Measurements from ENCODE around the gene MNAT1.
"Not testable (repeated sequence)": the region's sequence is repeated elsewhere in the genome, so short reads cannot be mapped to it uniquely, and the experiment has no call there.

Gene MNAT1

GRCh38 chr14:60738843-60739508, 4.4 kb downstream of the MNAT1 start:
- DNase-seq: no peak

DNA sequence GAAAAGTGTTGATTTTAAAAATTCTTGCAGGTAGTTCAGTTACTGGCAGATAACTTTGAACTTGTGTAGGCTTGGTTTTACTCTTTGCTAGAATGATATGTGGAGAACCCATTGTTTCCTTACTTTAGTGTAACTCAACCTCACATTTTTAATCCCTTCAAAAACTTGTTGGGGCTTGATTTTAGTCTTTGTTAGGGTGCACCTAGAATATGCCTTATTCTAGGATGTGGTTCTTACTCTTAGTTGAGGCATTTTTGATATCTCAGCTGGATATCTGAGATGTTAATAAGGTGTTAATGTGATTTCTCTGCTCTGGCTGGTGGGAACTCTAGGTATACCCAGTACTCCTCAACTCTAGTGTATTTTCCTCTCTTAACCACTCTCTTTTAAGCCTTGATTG, 10.0 kb downstream of the MNAT1 start:
- DNase-seq: no peak

DNA sequence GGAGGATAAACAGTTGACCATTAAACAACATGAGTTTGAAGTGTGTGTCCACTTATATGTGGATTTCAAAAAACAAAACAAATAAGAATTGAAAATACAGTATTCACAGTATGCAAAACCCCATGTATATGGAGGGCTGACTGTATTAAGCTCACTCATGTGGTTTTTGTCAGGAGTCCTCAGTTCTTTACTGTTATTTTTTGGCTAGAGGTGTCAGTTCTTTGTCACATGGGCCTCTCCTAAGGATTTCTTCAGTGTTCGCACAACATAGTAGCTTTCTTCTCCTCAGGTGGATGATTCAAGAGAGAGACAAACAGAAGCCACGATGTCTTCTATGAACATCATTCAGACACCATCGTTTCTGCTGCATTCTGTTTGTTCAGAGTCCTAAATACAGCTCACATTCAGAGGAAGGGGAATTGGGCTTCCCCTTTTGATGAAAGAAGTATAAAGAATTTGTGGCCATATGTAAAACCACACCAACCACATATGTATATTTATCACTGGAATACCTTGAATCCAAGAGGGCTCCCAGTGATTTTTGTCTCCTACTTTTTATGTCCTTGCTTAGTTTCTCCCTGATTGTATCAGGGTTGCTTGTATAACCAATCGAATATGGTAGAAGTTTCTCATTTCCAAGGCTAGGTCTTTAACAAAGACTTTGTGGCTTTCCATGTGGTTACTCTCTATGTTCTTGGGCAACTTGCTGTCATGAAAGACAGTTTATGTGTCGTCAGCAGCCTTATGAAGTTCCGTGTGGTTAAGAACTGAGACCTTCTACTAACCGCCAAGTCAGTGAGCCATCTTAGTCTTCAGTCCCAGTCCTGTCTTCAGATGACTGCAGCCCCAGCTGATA, 18.9 kb downstream of the MNAT1 start:
- DNase-seq: no peak

DNA sequence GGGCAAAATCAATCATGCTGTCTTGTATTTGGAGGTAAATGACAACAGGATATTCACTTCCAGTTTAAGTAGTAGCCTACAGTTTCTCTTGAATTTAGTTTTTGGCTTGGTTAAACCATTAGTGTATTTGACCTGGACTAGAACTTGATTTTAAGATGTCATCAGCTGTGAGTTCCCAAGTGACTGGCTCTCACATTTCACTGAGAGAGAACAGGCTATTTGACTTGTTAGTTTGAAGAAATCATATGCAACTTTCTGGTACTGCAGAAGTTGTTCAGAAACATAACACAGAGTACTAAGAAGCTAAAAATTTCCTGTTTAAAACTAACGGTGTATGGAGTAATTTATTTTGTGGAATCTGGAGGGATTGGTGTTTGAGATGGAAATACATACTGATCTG, 22.3 kb downstream of the MNAT1 start:
- no peak for DNase-seq

DNA sequence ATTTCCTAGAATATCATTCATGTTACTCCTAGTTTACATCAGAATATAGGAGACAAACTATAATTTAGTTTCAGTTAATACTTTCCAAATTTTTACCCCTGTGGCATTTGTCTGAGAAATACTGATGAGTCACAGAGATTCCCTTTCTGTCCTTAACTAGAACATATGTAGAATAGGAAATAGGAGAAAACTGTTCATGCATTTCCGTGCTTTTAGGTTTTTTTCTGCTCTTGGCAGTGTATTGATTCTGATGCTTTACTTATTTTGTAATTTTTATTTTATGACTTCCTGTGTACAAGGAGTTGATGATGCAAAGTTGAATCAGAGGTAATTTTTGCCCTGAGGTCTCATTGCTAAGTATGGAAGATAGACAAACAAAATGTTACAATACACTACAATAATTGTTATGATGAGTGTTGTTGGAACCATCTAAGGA, 23.0 kb downstream of the MNAT1 start:
- DNase-seq: no peak

- no peak for DNase-seq
Observed at GRCh38 chr14:60758885-60759284, 24.3 kb downstream of the MNAT1 start.

DNA sequence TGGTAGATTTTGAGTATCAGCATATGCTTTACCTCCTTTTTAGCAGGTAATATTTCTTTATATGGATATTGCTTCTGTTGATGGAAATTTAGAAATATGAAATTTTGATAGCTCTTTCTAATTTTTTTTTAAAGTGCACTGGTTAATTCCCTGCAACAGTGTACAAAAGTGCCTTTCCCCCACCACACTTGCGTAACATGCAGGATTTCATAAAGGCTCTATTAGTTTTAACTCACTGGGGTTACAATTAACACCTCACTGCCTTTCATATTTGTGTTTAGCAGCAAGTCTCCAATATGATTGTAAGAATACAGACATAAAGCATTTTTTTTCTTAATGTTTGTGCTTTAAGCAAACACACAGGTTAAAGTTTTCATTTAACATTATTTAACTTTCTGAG, 25.6 kb downstream of the MNAT1 start:
- no peak for DNase-seq

DNA sequence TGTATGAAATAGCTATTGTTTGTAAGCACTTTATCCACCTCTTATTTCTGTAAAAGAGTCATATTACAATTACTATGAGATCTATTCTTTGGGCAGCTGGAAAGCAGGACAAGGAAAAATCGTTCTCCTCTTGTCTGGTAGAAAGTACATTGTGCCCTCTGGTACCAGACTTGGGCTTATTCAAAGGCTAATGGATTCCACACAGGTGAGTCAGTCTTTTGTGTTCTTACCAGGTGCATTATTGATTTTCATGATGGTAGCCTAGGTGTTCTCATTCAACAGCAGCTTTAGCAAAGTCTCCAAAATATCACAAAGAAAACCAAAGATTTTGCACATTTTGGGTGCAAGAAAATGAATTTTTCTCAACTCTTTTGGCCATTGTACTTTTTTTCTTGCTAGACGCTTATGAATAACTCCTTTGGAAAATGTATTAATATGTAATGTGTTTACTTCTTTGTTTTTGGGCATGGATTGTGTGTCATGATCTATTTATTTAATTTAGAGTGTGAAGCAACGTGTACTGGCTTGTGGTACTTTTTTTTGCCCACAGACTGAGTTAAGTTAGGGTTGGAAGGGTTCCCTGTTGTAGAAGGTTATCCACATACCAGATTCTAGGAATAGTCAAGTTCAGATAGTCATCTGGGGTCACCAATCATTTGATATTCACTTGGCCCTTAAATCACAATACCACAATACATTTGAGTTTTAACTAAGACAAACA, 26.2 kb downstream of the MNAT1 start:
- no peak for DNase-seq

- DNase-seq: no peak
Observed at GRCh38 chr14:60768602-60769001, 34.0 kb downstream of the MNAT1 start.

DNA sequence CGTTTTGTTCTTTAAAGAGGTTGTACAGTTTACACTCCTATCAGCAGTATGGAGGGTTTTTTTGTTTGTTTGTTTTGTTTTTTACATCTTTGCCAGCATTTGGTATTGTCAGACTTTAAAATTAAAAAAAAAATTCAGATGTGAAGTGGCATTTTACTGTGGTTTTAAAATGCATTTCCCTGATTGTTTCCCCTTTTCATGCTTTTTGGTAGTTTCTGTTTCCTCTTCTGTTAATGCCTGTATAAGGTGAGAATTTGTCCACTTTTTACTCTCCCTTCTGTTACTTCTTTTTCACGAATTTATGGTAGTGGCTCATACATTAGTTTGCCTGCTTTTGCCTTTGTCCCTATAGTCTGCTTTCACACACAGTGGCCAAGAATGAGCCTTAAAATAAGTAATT, 36.6 kb downstream of the MNAT1 start:
- DNase-seq: no peak

GRCh38 chr14:60773558-60773957, 39.0 kb downstream of the MNAT1 start:
- DNase-seq: no peak

DNA sequence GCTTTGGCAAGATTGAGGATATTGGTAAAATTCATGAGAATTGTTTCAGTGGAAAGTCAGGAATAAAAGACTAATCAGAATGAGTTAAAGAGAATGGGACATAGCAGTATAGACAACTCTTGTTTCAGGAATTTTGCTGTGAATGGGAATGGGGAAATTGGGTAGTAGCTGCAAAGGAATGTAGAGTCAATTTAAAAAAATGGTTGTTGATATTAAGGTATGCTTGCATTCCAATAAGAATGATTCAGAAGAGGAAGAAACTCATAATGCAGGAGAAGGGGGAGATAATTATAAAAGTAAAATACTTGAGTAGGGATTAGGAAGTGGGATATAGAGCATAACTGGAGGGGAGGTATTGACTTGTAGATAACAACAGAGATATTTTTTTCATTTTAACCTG, 40.7 kb downstream of the MNAT1 start:
- DNase-seq: no peak

- DNase-seq: no peak
Observed at GRCh38 chr14:60777856-60778578, 43.5 kb downstream of the MNAT1 start.

DNA sequence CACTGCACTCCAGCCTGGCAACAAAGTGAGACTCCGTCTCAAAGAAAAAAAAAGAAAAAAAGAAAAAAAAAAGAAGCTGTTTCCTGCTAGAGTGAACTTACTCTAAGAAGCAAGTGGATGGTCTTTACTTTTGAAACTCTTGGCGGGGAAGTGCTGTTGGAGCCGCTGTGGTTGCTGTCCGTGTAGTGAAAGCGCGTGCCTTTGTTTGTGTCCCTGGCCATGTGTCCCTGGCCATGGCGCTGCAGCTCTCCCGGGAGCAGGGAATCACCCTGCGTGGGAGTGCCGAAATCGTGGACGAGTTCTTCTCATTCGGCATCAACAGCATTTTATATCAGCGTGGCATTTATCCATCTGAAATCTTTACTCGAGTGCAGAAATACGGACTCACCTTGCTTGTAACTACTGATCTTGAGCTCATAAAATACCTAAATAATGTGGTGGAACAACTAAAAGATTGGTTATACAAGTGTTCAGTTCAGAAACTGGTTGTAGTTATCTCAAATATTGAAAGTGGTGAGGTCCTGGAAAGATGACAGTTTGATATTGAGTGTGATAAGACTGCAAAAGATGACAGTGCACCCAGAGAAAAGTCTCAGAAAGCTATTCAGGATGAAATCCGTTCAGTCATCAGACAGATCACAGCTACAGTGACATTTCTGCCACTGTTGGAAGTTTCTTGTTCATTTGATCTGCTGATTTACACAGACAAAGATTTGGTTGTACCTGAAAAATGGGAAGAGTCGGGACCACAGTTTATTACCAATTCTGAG, 45.4 kb downstream of the MNAT1 start:
- DNase-seq: not testable (repeated sequence)

DNA sequence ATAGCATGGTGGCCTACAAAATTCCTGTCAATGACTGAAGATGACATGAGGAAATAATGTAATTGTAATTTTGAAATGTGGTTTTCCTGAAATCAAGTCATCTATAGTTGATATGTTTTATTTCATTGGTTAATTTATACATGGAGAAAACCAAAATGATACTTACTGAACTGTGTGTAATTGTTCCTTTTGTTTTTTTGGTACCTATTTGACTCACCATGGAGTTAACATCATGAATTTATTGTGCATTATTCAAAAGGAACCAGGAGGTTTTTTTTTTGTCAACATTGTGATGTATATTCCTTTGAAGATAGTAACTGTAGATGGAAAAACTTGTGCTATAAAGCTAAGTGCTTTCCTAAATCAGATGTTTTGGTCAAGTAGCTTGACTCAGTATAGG, 46.0 kb downstream of the MNAT1 start:
- not testable (repeated sequence) for DNase-seq

GRCh38 chr14:60786905-60787304, 52.3 kb downstream of the MNAT1 start:
- no peak for DNase-seq

GRCh38 chr14:60789656-60790055, 55.1 kb downstream of the MNAT1 start:
- no peak for DNase-seq

- DNase-seq: no peak
Observed at GRCh38 chr14:60790850-60791249, 56.3 kb downstream of the MNAT1 start.

GRCh38 chr14:60796434-60796833, 61.9 kb downstream of the MNAT1 start:
- DNase-seq: no peak

DNA sequence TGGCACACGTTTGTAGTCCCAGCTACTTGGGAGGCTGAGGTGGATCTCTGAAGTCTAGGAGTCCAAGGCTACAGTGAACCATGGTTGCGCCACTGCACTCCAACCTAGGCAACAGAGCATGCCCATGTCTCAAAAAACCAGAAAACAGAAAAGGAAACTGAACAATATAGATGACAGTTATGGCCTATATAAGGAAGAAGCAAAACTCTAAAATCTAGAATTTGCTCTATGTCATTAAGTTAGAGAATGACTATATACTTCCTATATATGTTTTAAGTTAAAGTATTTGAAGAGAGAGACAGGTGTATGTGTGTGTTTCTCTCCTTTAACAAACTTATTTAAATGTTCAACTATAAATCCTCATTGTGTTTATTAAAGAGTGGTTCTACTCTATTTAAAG, 65.8 kb downstream of the MNAT1 start:
- DNase-seq: no peak

GRCh38 chr14:60803871-60804270, 69.3 kb downstream of the MNAT1 start:
- DNase-seq: no peak

DNA sequence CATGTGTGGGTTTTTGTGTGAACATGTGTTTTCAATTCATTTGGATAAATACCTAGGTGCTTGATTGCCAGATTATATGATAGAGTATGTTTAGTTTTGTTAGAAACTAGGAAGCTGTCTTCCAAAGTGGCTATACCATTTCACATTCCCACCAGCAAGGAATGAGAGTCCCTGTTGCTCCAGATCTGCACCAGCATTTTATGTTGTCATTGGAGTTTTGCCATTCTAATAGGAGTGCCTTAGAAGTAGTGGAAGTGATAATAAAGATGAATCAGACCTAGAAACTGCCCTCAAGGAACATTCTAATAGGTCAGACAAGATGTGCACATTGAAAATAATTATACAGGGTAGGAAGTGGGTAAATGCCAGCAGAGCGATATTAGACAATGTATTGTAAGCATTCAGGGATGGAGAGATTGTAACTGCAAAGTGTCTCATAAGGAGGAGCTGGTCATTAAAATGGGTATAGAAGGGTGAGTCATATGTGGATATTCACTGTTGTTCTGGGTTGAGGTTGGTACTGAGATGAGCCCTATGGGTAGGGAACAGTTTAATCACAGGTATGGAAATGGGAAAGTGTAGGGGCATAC, 71.4 kb downstream of the MNAT1 start:
- no peak for DNase-seq

Data from midbrain (tissue), 1 donor.